Stimulated activated CD4-positive, alpha-beta T cell treated with anti-CD3 and anti-CD28 coated beads, Interleukin-4, amount 100 ng/mL, for 1 hour (primary cell): ENCODE results near the gene KCNJ6.
"Not testable (repeated sequence)": the region's sequence is repeated elsewhere in the genome, so short reads cannot be mapped to it uniquely, and the experiment has no call there.

Experiments
- DNase-seq: peaks from one replicate; pipeline ENCODE4 v3.0.0-alpha.2; 2020

Gene KCNJ6

GRCh38 chr21:37916310-37917051 is at the start of gene KCNJ6:
Gene KCNJ6 (minus strand): TSS chr21:37916457. CDS start chr21:37840682, 75,775 bp downstream.
- no peak for DNase-seq

- DNase-seq = no peak
Measured at GRCh38 chr21:37965088-37965805, 49.0 kb upstream of the KCNJ6 start.

- DNase-seq = no peak
Measured at GRCh38 chr21:37958537-37958936, 42.3 kb upstream of the KCNJ6 start.

GRCh38 chr21:37956772-37957171 is 40.5 kb upstream of the KCNJ6 start:
- no peak for DNase-seq

- DNase-seq = no peak
Measured at GRCh38 chr21:37945036-37945435, 28.8 kb upstream of the KCNJ6 start.

GRCh38 chr21:37944496-37944895 is 28.2 kb upstream of the KCNJ6 start:
- no peak for DNase-seq

- DNase-seq = no peak
Measured at GRCh38 chr21:37940691-37941090, 24.4 kb upstream of the KCNJ6 start.

- DNase-seq = no peak
Measured at GRCh38 chr21:37939838-37940237, 23.6 kb upstream of the KCNJ6 start.

- DNase-seq = no peak
Measured at GRCh38 chr21:37939251-37939650, 23.0 kb upstream of the KCNJ6 start.

- DNase-seq = no peak
Measured at GRCh38 chr21:37937668-37938067, 21.4 kb upstream of the KCNJ6 start.

- no peak for DNase-seq
Measured at GRCh38 chr21:37936010-37936785, 19.9 kb upstream of the KCNJ6 start.

GRCh38 chr21:37932936-37933335 is 16.7 kb upstream of the KCNJ6 start:
- DNase-seq = no peak

- no peak for DNase-seq
Measured at GRCh38 chr21:37927711-37928110, 11.5 kb upstream of the KCNJ6 start.

- DNase-seq = no peak
Measured at GRCh38 chr21:37921091-37921490, 4.8 kb upstream of the KCNJ6 start.

GRCh38 chr21:37920302-37920701 is 4.0 kb upstream of the KCNJ6 start:
- not testable (repeated sequence) for DNase-seq

GRCh38 chr21:37917612-37918011 is 1.4 kb upstream of the KCNJ6 start:
- no peak for DNase-seq

- DNase-seq = no peak
Measured at GRCh38 chr21:37915941-37916309, 332 bp downstream of the KCNJ6 start.

- no peak for DNase-seq
Measured at GRCh38 chr21:37915497-37915911, 753 bp downstream of the KCNJ6 start.

- no peak for DNase-seq
Measured at GRCh38 chr21:37912616-37913015, 3.6 kb downstream of the KCNJ6 start.

- no peak for DNase-seq
Measured at GRCh38 chr21:37909936-37910335, 6.3 kb downstream of the KCNJ6 start.

GRCh38 chr21:37908691-37909090 is 7.6 kb downstream of the KCNJ6 start:
- DNase-seq = no peak

GRCh38 chr21:37907076-37907475 is 9.2 kb downstream of the KCNJ6 start:
- no peak for DNase-seq

- DNase-seq = no peak
Measured at GRCh38 chr21:37905291-37905690, 11.0 kb downstream of the KCNJ6 start.

GRCh38 chr21:37904856-37905255 is 11.4 kb downstream of the KCNJ6 start:
- no peak for DNase-seq
